Astrocyte (in vitro differentiated cells and primary cell): ENCODE results near the gene PIP4K2A.

Experiments
- EZH2 ChIP-seq: IDR thresholded peaks from 2 replicates; pipeline ENCODE4 v1.6.1; 2012; ENCODE audit warnings: mild to moderate bottlenecking, low read length, inconsistent platforms; ENCODE audit not compliant: insufficient read depth
- TF ChIP-seq, protein P1 (sequence below): IDR thresholded peaks from 2 replicates; pipeline ENCODE4 v1.5.1; 2011; ENCODE audit warnings: low read depth, mild to moderate bottlenecking, inconsistent platforms, low read length, moderate library complexity; ENCODE audit not compliant: insufficient read depth

- TF ChIP-seq, protein P1, sequence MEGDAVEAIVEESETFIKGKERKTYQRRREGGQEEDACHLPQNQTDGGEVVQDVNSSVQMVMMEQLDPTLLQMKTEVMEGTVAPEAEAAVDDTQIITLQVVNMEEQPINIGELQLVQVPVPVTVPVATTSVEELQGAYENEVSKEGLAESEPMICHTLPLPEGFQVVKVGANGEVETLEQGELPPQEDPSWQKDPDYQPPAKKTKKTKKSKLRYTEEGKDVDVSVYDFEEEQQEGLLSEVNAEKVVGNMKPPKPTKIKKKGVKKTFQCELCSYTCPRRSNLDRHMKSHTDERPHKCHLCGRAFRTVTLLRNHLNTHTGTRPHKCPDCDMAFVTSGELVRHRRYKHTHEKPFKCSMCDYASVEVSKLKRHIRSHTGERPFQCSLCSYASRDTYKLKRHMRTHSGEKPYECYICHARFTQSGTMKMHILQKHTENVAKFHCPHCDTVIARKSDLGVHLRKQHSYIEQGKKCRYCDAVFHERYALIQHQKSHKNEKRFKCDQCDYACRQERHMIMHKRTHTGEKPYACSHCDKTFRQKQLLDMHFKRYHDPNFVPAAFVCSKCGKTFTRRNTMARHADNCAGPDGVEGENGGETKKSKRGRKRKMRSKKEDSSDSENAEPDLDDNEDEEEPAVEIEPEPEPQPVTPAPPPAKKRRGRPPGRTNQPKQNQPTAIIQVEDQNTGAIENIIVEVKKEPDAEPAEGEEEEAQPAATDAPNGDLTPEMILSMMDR, result no peak
- TF ChIP-seq EZH2, result no peak
Measured at GRCh38 chr10:22704471-22704911, 9.9 kb downstream of the PIP4K2A start.
